NCI-H2227 treated with DMSO at 0.1 percent for 48 hours (cell line): ENCODE data around the gene ZNF77.
"Not testable (repeated sequence)": the region's sequence is repeated elsewhere in the genome, so short reads cannot be mapped to it uniquely, and the experiment has no call there.

Experiments
- DNase-seq: peaks from one replicate; lab custom pipeline; 2025; lab: John Stamatoyannopoulos, UW

The ZNF77 gene

DNA sequence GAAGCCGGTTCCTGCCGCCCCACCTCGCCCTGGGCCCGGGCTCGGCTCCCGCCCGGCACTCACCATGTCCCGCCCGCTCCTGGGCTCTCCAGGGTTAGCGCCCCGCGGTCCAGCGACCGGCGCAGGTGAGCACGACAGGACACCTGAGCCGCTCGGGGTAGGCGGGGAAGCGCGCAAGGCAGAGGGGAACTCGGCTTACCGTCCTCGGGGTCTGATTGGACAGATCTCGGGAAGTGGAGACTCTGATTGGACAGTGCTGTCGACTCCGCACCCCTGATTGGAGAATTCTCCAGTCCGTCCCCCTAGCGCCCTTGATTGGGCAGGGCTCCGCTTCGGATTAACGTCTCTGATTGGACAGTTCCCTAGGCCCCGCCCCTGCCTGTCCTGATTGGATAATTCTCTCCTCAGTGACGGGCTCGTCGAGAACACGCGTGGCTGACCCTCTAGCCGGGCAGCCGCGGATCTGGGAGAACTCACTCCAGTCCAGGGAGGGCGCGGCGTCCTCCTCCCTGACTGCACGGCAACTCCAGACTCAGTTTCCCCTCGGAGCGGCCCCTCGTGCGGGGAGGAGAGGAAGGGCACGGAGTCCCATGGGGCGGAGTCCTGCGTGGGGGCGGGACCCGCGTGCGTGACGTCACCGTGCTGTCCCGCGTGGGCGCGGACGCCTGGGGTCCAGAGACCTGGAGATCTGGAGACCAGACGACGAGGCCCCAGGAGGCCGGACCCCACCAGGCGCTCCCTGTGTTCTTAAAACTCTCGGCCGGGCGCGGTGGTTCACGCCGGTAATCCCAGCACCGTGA is at the start of gene ZNF77:
Gene ZNF77, minus strand, starts transcription at position 197 of the 800 bp plus-strand sequence. Its CDS starts 131 bp downstream, at position 66.
- DNase-seq = peak; percentile 96

DNA sequence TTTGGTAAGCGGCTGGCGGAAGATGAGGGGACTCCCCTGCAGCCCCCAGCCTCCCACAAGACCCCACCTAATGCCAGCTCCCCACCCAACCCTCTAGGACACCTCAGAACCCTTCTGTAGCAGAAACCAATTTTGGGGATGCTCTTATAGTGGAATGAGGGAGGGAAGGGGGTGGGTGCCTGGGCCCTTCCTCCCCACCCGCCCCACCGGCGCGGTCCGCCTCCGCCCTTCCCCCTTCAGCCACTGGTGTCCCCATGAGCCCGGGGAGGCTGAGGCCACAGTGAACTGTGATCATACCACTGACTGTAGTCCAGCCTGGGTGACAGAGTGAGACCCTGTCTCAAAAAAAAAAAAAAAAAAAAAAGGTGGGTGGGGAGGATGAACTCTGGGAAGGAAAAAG is 48.8 kb upstream of the ZNF77 start:
- DNase-seq = no peak

DNA sequence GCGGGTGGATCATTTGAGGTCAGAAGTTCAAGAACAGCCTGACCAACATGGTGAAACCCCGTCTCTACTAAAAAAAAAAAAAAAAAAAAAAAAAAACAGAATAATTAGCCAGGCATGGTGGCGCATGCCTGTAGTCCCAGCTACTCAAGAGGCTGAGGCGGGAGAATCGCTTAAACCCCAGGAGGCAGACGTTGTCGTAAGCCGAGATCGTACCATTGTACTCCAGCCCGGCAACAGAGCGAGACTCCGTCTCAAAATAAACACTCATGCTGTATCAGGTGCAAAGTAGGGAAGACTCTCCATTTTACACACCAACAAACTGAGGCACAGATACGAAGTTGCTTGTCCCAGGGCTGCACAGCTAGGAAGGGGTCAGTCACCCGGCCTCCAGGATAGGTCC is 48.2 kb upstream of the ZNF77 start:
- DNase-seq = no peak

DNA sequence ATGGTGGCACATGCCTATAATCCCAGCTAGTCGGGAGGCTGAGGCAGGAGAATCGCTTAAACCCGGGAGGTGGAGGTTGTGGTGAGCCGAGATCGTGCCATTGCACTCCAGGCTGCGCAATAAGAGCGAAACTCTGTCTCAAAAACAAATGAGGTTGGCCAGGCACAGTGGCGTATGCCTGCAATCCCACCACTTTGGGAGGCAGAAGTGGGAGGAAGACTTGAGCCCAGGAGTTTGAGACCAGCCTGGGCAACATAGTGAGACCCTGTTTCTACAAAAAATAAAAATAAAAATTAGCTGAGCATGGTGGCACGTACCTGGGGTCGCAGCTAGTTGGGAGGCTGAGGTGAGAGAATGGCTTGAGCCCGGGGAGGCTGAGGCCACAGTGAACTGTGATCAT is 47.6 kb upstream of the ZNF77 start:
- DNase-seq = not testable (repeated sequence)

DNA sequence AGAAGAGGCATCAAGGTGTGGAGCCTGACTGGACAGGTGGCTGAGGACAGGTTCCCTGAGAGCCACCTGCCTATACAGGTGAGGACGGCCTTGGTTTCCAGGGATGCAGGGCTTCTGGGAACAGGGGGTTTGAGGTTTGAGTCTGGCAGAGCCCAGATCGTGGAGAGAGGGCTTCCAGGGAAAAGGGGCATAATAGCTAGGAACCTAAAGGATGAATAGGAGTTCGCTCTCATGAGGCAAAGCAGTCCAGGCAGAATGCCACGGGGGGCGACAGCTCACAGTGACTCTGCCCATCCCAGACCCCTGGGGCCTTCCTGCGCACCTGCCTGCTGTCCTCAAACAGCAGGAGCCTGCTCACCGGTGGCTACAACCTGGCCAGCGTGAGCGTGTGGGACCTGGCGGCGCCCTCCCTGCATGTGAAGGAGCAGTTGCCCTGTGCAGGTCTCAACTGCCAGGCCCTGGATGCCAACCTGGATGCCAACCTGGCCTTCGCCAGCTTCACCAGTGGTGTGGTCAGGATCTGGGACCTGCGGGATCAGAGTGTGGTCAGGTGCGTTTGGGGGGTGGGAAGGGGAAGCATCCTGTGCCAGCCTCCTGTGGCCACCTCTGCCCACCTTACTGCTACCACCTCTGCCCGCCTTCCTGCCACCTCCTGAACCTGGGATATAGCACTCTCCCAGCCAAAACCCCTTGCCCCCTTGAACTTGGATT is 44.6 kb upstream of the ZNF77 start:
- no peak for DNase-seq

DNA sequence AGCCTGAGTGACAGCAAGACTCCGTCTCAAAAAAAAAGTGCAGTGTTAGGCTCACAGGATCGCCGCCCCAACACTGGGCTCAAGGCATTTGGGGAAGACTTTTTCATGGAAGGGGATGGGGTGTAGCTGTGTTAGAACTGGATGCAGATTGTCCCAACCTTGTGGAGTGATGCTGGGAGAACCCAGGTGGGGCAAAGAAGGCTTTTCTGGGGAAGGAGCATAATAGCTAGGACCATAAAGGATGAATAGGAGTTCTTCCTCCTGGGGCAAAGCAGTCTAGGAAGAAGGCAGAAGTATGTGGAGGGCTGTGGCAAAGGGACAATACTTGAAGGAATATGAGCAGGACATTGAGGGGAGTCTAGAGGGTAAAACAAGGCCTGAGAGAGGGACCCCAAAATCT is 43.8 kb upstream of the ZNF77 start:
- no peak for DNase-seq

DNA sequence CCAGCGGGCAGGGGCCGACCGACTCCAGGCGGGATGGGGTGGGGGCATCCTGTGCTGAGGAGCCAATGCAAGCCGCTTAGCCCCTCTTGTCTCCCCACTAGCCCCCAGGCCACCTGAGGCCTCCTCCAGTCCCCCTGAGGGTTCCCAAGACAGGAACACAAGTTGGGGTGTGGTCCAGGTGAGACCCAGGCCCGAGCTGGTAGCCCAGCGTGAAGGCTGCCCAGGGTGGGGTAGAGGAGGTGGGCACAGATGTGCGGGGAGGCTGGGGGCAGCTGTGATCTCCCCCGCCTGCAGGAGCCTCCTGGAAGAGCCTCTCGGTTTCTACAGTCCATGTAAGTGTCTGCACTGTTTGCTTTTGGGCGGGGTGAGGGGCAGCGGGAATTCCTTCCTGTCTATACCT is 43.0 kb upstream of the ZNF77 start:
- no peak for DNase-seq

DNA sequence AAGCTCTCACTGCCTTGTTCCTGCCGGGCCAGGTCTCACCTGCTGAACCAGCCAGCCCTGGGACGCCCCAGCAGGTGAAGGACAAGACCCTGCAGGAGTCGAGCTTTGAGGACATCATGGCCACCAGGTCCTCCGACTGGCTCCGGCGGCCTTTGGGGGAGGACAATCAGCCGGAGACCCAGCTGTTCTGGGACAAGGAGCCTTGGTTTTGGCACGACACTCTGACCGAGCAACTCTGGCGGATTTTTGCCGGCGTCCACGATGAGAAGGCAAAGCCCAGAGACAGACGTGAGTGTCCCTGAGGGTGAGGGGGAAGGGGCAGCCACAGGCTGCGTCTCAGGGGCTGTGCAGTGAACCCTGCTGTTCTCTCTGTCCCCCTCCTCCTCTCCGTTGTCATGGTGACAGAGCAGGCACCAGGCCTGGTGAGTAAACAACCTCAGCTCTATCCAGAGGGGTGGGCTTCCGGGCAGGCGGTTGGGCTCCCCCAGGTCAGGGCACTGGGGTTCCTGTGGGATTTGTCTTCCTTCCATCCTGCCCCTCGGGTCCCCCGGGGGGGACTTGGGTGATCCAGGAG is 42.3 kb upstream of the ZNF77 start:
- peak; percentile 24 for DNase-seq

DNA sequence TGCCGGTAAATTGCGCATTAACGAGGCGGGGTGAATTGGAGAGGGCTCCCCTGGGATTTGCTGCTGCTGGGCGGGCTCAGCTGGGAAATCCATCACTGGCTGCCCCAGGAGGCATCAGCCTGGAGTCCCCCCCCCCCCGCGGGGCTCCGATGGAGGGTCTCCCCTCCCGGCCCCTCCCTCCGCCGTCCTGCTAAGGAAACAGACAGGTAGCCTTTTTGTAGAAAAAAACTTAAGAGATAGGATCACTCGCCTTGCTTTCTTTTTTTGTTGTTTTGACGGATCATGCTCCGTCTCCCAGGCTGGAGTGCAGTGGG is 39.4 kb upstream of the ZNF77 start:
- DNase-seq = no peak

DNA sequence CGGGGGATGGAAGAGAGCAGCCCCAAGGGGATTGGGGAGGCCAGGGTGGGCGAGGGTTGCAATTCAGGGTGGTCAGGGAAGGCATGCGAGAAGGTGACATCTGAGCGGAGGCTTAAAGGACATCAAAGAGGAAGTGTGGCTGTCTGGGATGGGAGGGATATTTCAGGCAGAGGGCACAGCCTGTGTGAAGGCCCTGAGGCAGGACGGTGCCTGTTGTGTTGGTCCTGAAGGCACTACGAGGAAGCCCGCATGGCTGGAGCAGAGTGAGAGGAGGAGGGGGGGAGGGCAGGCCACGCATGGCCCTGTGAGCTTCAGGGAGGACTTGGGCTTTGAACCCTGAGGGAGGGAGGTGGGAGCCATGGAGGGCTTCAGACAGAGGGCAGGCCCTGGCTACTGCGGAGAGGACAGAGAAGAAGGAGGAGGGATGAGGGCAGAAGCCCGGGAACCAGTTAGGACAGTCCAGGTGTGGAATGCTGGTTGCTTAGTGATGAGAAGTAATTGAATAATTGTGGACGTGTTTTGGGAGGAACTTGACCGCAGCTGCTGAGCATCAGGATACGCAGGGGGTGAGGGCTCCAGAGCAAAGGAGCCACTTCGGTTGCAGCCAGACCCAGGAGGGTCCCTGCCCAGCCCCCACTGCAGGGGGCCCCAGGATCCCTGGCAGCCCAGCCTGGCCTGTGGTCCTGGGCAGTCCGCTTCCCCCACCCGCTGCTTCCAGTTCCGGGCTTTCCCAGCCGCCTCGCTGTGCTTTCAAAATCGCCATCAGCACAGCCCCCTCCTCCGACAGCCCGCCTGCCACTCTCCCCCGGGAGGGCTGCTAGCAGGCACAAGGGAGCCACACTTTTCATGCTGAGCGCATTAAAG is 38.8 kb upstream of the ZNF77 start:
- DNase-seq = peak; percentile 83

DNA sequence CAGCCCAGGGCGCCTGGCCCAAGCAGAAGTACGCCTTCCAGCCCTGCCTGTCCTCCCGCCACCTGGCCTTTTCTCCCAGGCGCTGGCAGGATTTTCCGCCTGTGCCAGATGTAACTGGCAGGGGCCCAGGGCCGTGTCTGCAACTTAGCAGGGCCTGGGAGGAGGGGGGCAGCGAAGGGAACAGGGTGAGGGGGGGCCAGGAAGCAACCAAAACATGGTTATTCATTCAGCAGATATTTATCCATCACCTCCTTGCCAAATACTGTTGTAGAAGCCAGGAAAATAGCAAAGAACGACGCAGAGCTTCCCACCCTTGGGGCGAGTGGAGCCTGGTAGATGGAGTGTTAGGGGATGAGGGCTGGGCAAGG is 38.2 kb upstream of the ZNF77 start:
- no peak for DNase-seq

DNA sequence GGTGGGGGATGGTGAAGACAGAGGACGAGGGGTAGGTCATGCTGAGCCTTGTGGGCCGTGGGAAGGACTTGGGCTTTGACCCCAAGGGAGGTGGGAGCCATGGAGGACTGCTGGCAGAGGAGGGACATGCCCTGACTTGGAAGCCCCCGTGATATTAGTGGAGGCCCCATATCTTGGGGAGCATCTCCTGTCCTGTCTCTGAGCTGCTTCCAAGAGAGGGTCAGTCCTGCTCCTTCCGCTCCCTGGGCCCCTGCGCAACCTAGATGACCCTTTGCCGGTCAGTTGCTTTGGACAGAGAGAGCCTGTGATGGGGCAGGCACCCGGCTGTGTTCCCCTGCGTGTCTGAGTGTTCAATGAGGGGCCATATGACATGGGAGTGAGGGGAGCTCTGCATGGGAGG is 37.8 kb upstream of the ZNF77 start:
- DNase-seq = no peak

DNA sequence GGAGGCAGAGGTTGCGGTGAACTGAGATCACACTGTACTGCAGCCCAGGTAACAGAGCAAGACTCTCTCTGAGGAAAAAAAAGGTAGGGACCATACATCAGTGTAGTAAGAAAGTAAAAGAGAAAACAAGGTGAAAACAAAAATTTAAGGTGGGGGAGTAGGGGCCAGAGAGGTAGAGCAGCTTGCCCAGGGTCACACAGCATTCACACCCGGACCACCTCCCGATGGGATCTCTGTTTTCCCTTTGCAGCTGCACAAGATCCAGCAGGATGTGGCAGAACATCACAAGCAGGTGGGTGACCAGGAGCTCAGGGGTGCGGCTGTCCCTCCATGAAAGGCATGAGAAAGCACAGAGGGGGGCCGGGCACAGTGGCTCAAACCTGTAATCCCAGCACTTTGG is 37.1 kb upstream of the ZNF77 start:
- no peak for DNase-seq

DNA sequence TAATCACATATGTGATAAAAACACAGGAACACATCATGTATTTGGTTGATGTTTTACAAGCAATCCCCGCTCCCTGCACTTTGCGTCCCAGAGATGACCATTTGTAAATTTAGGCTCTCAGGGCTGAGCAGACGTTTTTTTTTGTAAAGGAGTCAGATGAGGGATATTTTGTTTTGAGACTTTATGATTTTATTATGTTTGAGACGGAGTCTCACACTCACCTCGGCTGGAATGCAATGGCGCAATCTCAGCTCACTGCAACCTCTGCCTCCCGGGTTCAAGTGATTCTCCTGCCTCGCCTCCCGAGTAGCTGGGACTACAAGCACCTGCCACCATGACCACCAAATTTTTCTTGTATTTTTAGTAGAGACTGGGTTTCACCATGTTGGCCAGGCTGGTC is 34.0 kb upstream of the ZNF77 start:
- no peak for DNase-seq

DNA sequence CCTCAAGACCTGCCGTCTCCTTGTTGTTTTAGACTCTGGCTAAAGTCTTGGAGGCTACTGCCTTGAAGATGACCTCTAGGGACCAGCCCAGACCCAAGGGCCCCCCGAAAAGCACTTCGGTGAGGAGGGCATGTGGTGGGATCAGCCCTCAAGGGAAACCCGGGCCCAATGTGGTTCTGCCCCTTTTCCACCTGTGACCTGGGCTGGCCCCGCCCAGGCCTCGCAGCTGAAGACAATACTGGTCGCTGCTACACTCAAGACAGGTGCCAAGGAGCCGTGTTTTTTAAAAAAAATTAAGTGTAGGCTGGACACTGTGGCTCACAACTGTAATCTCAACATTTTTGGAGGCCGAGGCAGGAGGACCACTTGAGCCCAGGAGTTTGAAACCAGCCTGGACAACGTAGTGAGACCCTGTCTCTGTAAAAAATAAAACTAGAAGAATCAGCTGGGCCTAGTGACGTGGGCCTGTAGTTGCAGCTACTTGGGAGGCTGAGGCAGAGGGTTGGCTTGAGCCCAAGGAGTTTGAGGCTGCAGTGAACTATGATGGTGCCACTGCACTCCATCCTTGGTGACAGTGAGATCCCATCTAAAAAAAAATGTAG is 33.5 kb upstream of the ZNF77 start:
- DNase-seq = no peak

DNA sequence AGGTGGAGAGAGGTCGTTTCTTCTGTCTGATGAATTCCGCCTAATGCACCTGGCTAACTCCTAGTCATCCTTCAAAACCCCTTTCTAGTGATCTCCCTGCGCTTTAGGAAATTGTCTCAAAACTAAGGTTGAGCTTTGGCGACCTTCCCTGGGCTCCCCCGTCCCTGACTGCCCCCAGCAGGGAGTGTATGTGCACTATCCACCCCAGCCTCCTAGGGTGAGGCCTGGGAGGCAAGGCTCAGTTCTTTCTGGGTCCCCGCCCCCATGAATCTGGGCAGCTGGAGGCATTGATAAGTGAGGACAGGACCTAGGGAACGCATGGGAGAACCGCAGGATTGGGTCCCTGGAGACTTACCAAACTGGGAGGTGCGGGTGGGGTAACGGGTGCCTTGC is 33.0 kb upstream of the ZNF77 start:
- no peak for DNase-seq

DNA sequence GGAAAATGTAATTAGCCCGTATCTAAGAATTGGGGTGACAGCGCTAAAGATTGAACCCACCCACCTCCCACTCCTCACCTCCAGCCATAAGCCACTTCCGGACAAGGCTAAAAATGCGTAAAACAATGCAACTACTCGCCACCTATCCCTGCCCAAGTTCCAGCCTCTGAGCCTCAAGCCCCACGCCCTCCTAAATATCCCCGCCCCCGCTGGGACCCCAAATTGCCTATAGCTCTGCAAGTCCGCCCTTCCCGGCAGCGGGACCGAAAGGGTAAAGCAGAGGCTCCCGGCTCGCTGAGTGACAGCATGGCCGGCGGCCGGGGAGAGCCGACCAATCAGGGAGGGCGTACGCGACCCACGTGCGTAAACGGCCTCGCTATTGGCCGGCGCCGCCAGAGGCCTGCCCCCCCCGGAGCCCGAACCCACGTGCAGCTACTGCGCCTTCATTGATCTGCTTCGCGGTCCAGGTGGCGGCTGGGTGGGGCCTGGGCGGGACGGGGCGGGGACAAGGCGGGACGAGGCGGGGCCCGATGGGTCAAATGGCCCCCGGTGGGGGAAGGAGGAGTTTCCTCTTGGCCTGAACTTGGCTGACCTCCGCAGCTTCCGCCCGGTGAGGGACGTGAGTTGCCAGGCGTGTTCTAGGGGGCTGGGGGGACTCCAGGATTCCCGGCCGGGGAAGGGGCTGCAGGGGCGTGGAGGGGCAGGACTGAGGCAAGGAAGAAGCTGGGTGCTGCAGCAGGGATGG is 32.4 kb upstream of the ZNF77 start, which contains the start of gene TLE6:
Gene TLE6, plus strand, starts transcription at position 564 of the 745 bp plus-strand sequence. CDS start 670 bp downstream, outside the sequence.
- DNase-seq = peak; percentile 84

DNA sequence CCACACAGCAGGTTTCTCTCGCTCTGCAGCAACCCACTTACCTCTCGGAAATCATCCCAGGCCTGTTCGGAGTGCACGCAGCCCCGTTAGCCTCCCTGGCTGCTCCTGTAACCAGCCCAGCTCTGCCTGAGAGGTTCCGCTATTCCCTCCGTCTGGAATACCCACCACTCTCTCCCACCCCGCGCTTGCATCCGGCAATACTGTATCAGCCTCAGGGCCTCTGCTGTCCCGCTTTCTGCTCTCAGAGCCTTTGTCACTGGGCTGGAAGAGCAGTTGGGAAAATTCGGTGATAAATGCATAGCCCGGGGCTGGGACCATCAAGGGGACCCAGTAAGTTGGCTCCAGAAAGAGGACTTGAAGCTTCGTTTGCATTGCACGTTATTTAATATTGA is 31.8 kb upstream of the ZNF77 start:
- no peak for DNase-seq

DNA sequence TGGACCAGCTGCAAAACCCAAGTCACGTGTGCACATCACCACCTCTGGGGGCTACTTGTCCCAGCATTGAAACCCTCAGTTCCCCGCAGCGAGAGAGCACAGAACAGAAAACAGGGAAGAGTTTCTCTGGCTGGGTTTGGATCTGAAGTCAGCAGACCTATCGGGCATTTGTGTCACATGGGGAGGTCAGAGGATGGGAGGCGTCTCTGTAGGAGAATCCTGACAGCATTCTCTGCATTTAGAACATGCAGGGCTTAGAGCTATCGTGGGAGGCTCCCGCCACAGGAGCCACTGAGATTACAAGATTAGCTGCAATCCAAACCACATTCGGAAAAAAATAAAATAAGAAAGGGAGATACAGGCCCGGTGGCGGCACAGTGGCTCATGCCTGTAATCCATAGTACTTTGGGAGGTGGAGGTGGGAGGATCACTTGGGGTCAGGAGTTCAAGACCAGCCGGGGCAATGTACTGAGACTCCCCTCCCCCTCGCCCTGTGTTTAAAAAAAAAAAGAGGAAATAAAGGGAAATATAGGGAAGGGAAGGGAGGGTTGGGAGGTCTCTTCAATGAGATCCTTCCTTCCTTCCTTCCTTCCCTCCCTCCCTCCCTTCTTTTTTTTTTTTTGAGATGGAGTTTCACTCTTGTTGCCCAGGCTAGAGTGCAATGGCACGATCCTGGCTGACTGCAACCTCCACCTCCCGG is 29.7 kb upstream of the ZNF77 start:
- DNase-seq = no peak

DNA sequence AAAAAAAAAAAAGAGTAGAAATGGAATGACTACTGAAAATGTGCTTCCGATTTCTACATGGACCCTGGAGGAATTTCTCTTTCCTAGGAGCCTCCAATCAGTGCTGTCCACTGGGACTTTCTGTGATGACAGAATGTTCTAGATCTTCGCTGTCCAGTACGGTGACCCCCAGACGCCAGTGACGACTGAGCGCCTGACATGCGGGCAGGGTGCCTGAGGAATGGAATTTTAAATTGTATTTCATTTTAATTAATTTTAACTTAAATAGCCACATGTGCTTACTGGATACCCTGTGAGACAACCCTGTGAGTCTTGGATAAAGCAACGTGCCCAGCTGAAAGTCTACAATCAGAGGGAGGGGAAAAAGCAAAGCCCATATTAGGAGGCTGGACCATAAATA is 28.5 kb upstream of the ZNF77 start:
- no peak for DNase-seq
